Measurements from ENCODE around the gene GUCY1B1.
"Not testable (repeated sequence)": the region's sequence is repeated elsewhere in the genome, so short reads cannot be mapped to it uniquely, and the experiment has no call there.

The GUCY1B1 gene

DNA sequence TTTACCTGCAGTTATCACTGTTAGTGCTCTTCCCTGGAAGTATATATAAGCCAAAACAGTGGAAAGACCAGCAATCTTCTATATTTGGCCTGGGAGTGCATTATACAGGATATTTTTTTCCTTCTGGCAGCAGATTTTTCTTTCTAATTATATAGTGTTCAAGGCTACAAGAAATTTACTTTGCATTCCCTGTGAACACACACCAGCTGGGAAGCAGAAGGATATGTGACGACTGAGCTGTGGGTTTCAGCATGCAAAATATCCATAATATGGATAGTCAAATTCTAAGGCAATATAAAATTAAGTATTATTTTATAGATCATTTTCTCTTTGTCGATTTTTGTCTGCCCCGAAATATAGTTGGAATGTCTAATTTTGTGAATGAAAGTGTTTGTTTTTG, 31.2 kb downstream of the GUCY1B1 start:
- no peaks in the 10 kb centered on the region for H3K36me3 ChIP-seq (ENCODE audit: control insufficient read depth, insufficient read depth, low read length)
- no peak overlapping the region for H3K9ac ChIP-seq
- no peak overlapping the region for H3K27ac ChIP-seq
- H3K27me3 ChIP-seq (ENCODE audit: control insufficient read depth, insufficient read depth, low read length): no peaks in the 10 kb centered on the region
- H2AFZ ChIP-seq: no peak overlapping the region
- no peak overlapping the region for H3K4me3 ChIP-seq (ENCODE audit: low read depth, low read length)
- no peaks in the 10 kb centered on the region for H3K9me3 ChIP-seq (ENCODE audit: control insufficient read depth, low read length)
- TF ChIP-seq, protein P1, sequence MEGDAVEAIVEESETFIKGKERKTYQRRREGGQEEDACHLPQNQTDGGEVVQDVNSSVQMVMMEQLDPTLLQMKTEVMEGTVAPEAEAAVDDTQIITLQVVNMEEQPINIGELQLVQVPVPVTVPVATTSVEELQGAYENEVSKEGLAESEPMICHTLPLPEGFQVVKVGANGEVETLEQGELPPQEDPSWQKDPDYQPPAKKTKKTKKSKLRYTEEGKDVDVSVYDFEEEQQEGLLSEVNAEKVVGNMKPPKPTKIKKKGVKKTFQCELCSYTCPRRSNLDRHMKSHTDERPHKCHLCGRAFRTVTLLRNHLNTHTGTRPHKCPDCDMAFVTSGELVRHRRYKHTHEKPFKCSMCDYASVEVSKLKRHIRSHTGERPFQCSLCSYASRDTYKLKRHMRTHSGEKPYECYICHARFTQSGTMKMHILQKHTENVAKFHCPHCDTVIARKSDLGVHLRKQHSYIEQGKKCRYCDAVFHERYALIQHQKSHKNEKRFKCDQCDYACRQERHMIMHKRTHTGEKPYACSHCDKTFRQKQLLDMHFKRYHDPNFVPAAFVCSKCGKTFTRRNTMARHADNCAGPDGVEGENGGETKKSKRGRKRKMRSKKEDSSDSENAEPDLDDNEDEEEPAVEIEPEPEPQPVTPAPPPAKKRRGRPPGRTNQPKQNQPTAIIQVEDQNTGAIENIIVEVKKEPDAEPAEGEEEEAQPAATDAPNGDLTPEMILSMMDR (IDR thresholded peaks at IDR 0.05): no peak
- H3K4me1 ChIP-seq: no peaks in the 10 kb centered on the region
- no peaks in the 10 kb centered on the region for H3K79me2 ChIP-seq
- H3K4me2 ChIP-seq (ENCODE audit: low read length): no peak overlapping the region

DNA sequence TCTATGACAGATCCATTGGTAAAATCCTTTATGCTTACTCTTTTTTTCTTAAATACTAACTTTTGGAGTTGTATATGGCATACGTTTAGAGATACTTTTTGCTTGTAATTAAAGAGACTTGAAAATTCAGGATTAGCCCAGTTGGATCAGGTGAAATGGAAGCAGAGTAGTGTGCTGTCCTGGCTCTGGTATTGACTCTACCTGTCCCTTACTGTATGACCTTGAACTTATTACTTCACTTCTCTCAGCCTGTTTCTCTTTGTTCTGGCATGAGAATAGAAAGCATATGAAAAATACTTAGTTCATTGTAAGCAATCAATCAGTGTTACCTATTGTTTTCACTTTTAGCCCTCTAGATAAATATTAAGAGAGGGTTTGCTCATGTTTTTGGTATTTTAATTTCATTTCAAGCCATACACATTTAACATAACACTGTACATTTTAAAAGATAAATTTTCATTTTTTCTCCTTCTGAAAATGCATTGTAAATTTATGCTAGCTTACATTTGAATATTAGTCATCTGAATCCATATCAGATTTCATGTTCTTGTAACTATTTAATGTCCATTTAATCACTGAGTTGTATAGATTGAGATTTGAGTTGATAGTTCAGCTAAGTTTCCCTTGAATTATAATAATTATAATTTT, 35.9 kb downstream of the GUCY1B1 start:
- Histone ChIP-seq H3K27ac (no peak overlapping the region), H3K79me2 (no peaks in the 10 kb centered on the region), H3K4me2 (ENCODE audit: low read length) (no peak overlapping the region), H3K36me3 (ENCODE audit: control insufficient read depth, insufficient read depth, low read length) (no peaks in the 10 kb centered on the region), H3K9ac (no peak overlapping the region), H2AFZ (no peak overlapping the region), H3K4me1 (no peaks in the 10 kb centered on the region), H3K9me3 (ENCODE audit: control insufficient read depth, low read length) (no peaks in the 10 kb centered on the region), H3K4me3 (ENCODE audit: low read depth, low read length) (no peak overlapping the region), H3K27me3 (ENCODE audit: control insufficient read depth, insufficient read depth, low read length) (no peaks in the 10 kb centered on the region)
- TF ChIP-seq, protein P1 (IDR thresholded peaks at IDR 0.05): no peak

DNA sequence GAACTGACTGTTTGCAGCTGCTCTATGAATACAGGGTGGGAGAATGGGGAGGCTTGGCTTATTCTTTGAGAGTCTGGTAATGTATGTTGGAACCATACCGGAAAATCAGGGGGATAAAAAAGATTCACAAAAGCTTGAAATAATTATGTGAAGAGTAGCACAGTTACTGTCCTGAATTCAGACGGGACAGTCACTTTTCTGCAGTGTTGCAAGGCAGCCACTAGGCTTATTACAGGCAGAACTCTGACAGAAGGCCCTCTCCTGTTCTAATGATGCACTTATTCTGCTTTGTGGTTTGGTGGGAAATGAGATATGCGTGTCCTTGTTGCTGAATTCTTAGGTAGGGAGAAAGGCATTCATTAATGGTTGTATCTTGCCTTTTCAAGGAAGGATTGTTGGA, 37.2 kb downstream of the GUCY1B1 start:
- TF ChIP-seq, protein P1 (IDR thresholded peaks at IDR 0.05): no peak
- no peaks in the 10 kb centered on the region for H3K9me3 ChIP-seq (ENCODE audit: control insufficient read depth, low read length)
- no peak overlapping the region for H3K9ac ChIP-seq
- no peak overlapping the region for H2AFZ ChIP-seq
- no peaks in the 10 kb centered on the region for H3K79me2 ChIP-seq
- H3K27me3 ChIP-seq (ENCODE audit: control insufficient read depth, insufficient read depth, low read length): no peaks in the 10 kb centered on the region
- no peaks in the 10 kb centered on the region for H3K36me3 ChIP-seq (ENCODE audit: control insufficient read depth, insufficient read depth, low read length)
- no peaks in the 10 kb centered on the region for H3K4me1 ChIP-seq
- no peak overlapping the region for H3K27ac ChIP-seq
- H3K4me2 ChIP-seq (ENCODE audit: low read length): no peak overlapping the region
- no peak overlapping the region for H3K4me3 ChIP-seq (ENCODE audit: low read depth, low read length)

DNA sequence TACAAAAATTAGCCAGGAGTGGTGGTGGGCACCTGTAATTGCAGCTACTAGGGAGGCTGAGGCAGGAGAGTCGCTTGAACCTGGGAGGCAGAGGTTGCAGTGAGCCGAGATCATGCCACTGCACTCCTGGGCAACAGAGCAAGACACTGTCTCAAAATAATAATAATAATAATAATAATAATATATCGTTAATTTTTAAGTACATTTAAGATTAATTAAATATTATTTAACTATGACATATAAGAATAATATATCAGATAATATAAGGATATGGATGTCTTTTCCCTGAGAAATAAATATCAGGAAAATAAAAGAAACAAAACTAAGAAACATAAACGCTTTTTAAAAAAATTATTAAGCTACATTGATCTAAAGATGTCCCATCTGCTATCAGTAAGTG, 38.8 kb downstream of the GUCY1B1 start:
- H3K79me2 ChIP-seq; H3K4me1 ChIP-seq; H3K9ac ChIP-seq; H3K4me2 ChIP-seq (ENCODE audit: low read length); H3K9me3 ChIP-seq (ENCODE audit: control insufficient read depth, low read length); H3K27ac ChIP-seq; H3K36me3 ChIP-seq (ENCODE audit: control insufficient read depth, insufficient read depth, low read length); H3K4me3 ChIP-seq (ENCODE audit: low read depth, low read length); H3K27me3 ChIP-seq (ENCODE audit: control insufficient read depth, insufficient read depth, low read length); H2AFZ ChIP-seq: not testable (repeated sequence)

DNA sequence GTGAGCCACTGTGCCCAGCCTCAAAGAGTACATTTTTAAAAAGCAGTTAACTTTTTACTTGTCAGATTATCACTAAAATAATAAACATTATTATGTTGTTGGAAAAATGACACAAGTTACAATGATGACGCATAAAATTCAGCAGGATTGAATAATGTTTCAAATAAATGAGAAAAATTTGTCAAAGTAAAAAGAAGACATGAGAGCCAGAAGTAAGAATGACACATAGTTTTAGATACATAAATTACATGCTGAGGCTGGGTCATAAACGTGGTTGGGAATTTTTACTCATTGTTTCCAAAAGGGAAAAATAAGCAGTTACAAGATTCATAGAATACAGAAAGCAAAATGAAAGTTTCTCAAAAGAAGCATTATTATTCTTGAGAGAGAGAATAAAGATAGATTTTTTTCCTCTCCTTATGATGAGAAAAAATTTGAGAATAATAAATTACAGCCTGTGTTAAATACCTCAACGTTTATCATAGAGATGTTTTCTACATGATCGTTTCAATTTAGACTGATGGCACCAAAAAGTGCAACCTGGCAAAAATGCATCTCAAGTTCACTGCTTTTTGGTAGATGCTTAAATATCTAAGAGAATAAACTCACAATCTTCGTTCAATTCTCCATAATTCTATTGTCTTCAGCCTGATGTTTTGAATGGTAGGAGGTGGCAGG, 40.4 kb downstream of the GUCY1B1 start:
- no peaks in the 10 kb centered on the region for H3K36me3 ChIP-seq (ENCODE audit: control insufficient read depth, insufficient read depth, low read length)
- H3K79me2 ChIP-seq: no peaks in the 10 kb centered on the region
- H3K4me2 ChIP-seq (ENCODE audit: low read length): no peak overlapping the region
- H3K4me1 ChIP-seq: no peaks in the 10 kb centered on the region
- no peak overlapping the region for H3K27ac ChIP-seq
- no peaks in the 10 kb centered on the region for H3K9me3 ChIP-seq (ENCODE audit: control insufficient read depth, low read length)
- no peaks in the 10 kb centered on the region for H3K27me3 ChIP-seq (ENCODE audit: control insufficient read depth, insufficient read depth, low read length)
- TF ChIP-seq, protein P1 (IDR thresholded peaks at IDR 0.05): no peak
- H3K9ac ChIP-seq: no peak overlapping the region
- no peak overlapping the region for H3K4me3 ChIP-seq (ENCODE audit: low read depth, low read length)
- no peak overlapping the region for H2AFZ ChIP-seq

All from parathyroid adenoma (tissue), 2 donors.